ENCODE results near the gene PRAME.
"Not testable (repeated sequence)": the region's sequence is repeated elsewhere in the genome, so short reads cannot be mapped to it uniquely, and the experiment has no call there.

Gene PRAME

DNA sequence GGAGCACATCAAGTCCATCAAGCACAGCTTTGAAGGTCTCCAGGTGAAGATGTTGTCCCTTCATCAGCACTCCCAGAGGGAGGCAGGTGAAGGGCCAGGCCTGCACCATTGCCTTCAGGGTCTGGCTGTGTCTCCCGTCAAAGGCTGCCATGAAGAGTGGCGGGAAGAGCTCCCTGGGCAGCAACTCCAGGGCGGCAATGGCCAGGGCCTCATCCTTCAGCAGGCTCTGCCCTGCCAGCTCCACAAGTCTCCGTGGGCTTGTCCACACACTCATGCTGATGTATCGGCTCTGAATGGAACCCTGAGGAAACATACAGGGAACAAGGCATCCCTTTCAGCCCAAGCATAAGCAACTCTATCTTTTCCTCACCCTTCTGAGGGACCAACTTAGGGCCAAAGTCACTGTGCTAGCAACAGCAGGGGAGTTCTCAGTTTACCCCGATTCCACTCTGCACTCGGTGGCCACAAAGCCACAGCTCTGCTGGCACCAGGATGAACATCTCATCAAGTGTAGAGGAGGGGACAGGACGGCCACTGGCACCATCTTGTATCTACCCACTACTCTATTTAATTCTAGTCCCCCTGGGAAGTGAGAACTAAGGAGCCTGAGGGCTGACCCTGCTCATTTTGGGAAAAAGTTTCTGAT, 8.2 kb downstream of the PRAME start:
- no peak for DNase-seq

GRCh38 chr22:22548910-22549309, 10.2 kb downstream of the PRAME start:
- DNase-seq = no peak

DNA sequence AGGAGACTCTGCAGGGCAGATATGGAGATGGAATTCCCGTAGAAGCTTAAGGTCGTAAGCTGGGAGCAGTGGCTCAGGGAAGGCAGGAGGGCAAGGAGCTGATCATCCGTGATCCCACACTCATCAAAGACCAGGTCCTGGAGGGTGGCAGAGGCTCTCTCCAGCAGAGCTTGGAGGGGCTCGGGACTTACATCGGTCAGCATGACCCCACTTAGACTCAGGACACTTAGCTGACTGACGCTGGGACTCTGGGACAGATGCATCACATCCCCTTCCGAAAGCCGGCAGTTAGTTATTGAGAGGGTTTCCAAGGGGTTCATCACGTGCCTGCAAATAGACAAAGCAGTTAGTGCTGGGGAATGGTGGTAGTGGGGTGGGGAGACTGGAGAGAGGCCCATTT, 10.7 kb downstream of the PRAME start:
- no peak for DNase-seq

GRCh38 chr22:22547692-22548300, 11.3 kb downstream of the PRAME start:
- DNase-seq = no peak

GRCh38 chr22:22547226-22547625, 11.8 kb downstream of the PRAME start:
- no peak for DNase-seq

DNA sequence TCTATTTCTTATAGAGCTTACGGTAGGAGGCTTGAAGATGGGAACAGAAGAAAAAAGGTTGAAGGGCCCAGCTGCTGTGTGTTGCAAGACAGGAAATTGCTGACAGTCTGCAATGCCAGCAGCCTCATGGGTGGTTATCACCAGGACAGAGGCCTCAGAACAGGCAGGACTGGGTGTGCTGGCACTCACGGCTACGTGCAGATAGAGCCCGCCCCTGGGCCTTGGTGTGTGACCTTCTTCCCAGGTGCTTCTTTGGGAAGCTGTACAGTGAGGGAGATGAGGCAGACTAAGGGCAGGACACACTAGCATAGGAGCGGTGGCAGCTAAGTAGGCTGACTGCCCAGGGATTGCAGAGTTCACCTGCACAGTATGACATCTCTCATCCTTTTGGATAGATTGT, 12.6 kb downstream of the PRAME start:
- no peak for DNase-seq

GRCh38 chr22:22545084-22545483, 14.0 kb downstream of the PRAME start:
- DNase-seq = no peak

DNA sequence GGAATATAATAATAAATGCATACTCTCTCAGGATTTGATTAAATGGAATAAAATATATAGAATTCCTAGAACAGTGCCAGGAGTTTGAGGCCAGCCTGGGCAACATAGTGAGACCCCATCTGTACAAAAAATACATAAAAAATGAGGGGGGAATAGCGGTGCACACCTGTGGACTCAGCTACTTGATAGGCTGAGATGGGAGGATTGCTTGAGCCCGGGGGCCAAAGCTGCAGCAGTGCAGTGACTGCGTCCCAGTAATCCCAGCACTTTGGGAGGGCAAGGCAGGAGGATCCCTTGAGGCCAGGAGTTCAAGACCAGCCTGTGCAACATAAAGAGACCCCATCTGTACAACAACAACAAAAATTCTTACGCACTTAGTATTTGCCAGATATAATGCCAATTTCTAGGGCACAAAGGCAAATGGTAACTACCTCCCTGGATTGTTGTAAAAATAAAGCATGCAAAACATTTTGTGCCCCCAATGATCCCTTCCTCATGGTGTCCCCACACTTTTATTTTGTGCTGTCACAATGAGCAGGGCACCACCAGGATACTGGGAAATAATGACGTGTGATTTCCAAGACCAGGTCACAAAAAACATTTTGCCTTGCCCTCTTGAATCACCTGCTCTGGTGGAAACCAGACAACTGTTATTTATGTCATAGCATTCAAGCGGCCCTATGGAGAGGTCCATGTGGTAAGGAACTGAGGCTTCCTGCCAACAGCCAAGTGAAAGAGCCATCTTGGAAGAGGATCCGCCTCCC, 20.7 kb downstream of the PRAME start:
- DNase-seq = no peak

GRCh38 chr22:22536916-22537315, 22.1 kb downstream of the PRAME start:
- DNase-seq = no peak

GRCh38 chr22:22536515-22536914, 22.6 kb downstream of the PRAME start:
- DNase-seq = no peak

GRCh38 chr22:22535662-22536061, 23.4 kb downstream of the PRAME start:
- no peak for DNase-seq

GRCh38 chr22:22534604-22535415, 24.3 kb downstream of the PRAME start:
- no peak for DNase-seq

DNA sequence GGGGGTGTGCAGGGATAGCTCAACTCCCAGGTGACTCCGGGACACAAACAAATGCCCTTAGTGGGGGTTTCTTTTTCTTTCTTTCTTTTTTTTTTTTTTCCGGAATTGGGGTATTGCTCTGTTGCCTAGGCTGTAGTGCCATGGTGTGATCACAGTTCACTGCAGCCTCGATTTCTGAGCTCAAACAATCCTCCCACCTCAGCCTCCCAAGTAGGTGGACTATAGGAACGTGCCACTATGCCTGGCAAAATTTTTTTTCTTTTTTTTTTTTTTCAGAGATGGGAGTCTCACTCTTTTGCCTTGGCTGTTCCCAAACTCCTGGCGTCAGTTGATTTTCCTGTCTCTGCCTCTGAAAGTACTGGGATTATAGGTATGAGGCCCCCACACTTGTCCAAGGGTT, 25.2 kb downstream of the PRAME start:
- DNase-seq = no peak

- DNase-seq = no peak
Observed at GRCh38 chr22:22533417-22533816, 25.6 kb downstream of the PRAME start.

GRCh38 chr22:22532547-22533071, 26.5 kb downstream of the PRAME start:
- not testable (repeated sequence) for DNase-seq

GRCh38 chr22:22531770-22532546, 27.1 kb downstream of the PRAME start:
- no peak for DNase-seq

DNA sequence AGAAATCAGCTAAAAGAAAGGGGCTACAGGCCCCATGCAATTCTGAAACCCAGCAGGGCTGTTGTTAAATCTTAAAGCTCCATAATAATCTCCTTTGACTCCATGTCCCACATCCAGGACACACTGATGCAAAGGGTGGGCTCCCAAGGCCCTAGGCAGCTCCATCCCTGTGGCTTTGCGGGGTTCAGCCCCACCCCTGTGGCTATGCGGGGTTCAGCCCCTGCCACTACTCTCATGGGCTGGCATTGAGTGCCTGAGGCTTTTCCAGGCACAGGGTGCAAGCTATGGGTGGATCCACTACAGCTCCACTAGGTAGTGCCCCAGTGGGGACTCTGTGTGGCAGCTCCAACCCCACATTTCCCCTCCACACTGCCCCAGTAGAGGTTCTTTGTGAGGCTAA, 30.3 kb downstream of the PRAME start:
- DNase-seq = no peak

DNA sequence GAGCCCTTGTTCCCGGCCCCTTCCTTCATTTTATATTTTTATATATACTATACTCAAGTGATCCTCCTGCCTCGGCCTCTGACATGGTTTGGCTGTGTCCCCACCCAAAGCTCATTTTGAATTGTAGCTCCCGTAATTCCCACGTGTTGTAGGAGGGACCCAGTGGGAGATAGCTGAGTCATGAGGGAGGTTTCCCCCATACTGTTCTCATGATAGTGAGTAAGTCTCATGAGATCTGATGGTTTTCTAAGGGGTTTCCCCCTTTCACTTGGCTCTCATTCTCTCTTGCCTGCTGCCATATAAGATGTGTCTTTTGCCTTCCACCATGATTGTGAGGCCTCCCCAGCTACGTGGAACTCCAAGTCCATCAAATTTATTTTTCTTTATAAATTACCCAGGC, 31.8 kb downstream of the PRAME start:
- DNase-seq = no peak

- no peak for DNase-seq
Observed at GRCh38 chr22:22526125-22526912, 32.7 kb downstream of the PRAME start.

DNA sequence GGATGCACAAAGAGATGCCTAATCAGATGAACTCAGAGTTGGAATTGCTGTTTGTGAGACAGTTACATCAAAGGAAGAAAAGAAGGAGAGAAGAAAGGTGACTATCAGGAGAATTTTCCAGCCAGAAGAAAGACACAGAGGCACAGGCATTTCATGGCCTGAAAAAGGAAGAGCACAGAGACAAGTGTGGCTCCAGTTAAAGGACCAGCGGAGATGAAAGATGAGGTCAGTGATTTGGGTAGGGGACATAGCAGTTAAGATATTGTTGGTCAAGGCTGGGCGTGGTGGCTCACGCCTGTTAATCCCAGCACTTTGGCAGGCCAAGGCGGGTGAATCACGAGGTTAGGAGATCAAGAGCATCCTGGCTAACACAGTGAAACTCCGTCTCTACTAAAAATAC, 35.6 kb downstream of the PRAME start:
- DNase-seq = no peak

GRCh38 chr22:22521631-22522030, 37.4 kb downstream of the PRAME start:
- DNase-seq = no peak

Measured in NCI-H1092 (cell line).